ENCODE data around the gene MED4. TPM values are rescaled to one million over a fixed set of nuclear protein-coding genes. Genes with fewer than 3 reads are reported as not detected.

The MED4 gene
- total and polyA plus RNA-seq, 2 experiments from 2014 or later = 29.0 to 92.5 TPM

- TF ChIP-seq ZNF462 (CRISPR knock-in tag; IDR thresholded peaks at IDR 0.05) = no peak
- TF ChIP-seq ZNF114 (CRISPR knock-in tag; IDR thresholded peaks at IDR 0.05) = no peak
- no peak for TF ChIP-seq EZH2 (IDR thresholded peaks at IDR 0.05; ENCODE audit: low read depth, unreplicated experiment)
- TF ChIP-seq CTCF (conservative IDR thresholded peaks at IDR 0.05; ENCODE audit: low read depth in 2 of 2) = no peak
- no peak for TF ChIP-seq POLR2AphosphoS5 (IDR thresholded peaks at IDR 0.05; ENCODE audit: low read depth)
- TF ChIP-seq NANOG (IDR thresholded peaks at IDR 0.05; ENCODE audit: borderline replicate concordance) = no peak
- no peak for TF ChIP-seq STAT1 (IDR thresholded peaks at IDR 0.05; ENCODE audit: unreplicated experiment)
- no peak for TF ChIP-seq ETS1 (IDR thresholded peaks at IDR 0.05)
- TF ChIP-seq EZH2phosphoT487 (IDR thresholded peaks at IDR 0.05; ENCODE audit: unreplicated experiment) = no peak
These were observed 18.2 kb upstream of the MED4 start (continued) for GRCh38 chr13:48112896-48113755.
